ENCODE measurements around the gene DHRS3.
"Not testable (repeated sequence)": the region's sequence is repeated elsewhere in the genome, so short reads cannot be mapped to it uniquely, and the experiment has no call there.

DHRS3 gene

GRCh38 chr1:12536023-12536639, 81.9 kb downstream of the DHRS3 start:
- no peaks in the 10 kb centered on the region for H3K36me3 ChIP-seq (ENCODE audit: control insufficient read depth, insufficient read depth, low read length)
- H3K4me1 ChIP-seq (ENCODE audit: control insufficient read depth, insufficient read depth, low read length): no peaks in the 10 kb centered on the region
- H3K9me3 ChIP-seq (ENCODE audit: control insufficient read depth, insufficient read depth, low read length): no peaks in the 10 kb centered on the region
- H3K4me3 ChIP-seq (ENCODE audit: low read depth, low read length): no peak overlapping the region
- no peaks in the 10 kb centered on the region for H3K27me3 ChIP-seq (ENCODE audit: control insufficient read depth, insufficient read depth, low read length)
- H3K9ac ChIP-seq (ENCODE audit: low read depth, low read length): no peak overlapping the region

DNA sequence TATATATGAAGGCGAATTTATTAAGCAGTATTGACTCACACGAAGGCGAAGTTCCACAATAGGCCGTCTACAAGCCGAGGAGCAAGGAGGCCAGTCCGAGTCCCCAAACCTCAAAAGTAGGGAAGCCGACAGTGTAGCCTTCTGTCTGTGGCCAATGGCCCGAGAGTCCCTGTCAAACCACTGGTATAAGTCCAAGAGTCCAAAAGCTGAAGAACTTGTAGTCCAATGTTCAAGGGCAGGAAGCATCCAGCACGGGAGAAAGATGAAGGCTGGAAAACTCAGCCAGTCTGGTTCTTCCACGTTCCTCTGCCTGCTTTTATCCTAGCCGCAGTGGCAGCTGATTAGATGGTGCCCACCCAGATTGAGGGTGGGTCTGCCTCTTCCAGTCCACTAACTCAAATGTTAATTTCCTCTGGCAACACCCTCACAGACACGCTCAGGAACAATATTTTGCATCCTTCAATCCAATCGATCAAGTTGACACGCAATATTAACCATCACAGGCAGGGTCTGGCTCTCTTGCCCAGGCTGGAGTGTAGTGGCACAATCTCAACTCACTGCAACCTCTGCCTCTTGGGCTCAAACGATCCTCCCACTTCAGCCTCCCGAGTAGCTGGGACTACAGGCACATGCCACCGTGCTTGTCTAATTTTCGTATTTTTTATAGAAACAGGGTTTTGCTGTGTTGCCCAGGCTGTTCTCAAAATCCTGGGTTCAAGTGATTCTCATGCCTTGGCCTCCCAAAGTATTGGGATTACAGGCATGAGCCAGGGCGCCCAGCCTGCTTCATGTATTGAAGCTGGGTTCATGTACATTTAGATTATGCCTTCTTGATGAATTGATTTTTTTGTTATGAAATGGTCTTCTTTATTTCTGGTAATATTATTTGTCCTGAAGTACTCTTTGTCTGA, 85.3 kb downstream of the DHRS3 start:
- Histone ChIP-seq H3K4me1 (ENCODE audit: control insufficient read depth, insufficient read depth, low read length) (no peaks in the 10 kb centered on the region), H3K4me3 (ENCODE audit: low read depth, low read length) (no peak overlapping the region), H3K9ac (ENCODE audit: low read depth, low read length) (no peak overlapping the region)

GRCh38 chr1:12531179-12531499, 86.9 kb downstream of the DHRS3 start:
- Histone ChIP-seq H3K9me3 (ENCODE audit: control insufficient read depth, insufficient read depth, low read length) (no peaks in the 10 kb centered on the region), H3K27me3 (ENCODE audit: control insufficient read depth, insufficient read depth, low read length) (no peaks in the 10 kb centered on the region), H3K9ac (ENCODE audit: low read depth, low read length) (no peak overlapping the region), H3K4me1 (ENCODE audit: control insufficient read depth, insufficient read depth, low read length) (no peaks in the 10 kb centered on the region), H3K36me3 (ENCODE audit: control insufficient read depth, insufficient read depth, low read length) (no peaks in the 10 kb centered on the region), H3K4me3 (ENCODE audit: low read depth, low read length) (no peak overlapping the region)

More for the DNA sequence above, 85.3 kb downstream of the DHRS3 start:
- Histone ChIP-seq H3K36me3 (ENCODE audit: control insufficient read depth, insufficient read depth, low read length) (no peaks in the 10 kb centered on the region), H3K27me3 (ENCODE audit: control insufficient read depth, insufficient read depth, low read length) (no peaks in the 10 kb centered on the region), H3K9me3 (ENCODE audit: control insufficient read depth, insufficient read depth, low read length) (no peaks in the 10 kb centered on the region)

DNA sequence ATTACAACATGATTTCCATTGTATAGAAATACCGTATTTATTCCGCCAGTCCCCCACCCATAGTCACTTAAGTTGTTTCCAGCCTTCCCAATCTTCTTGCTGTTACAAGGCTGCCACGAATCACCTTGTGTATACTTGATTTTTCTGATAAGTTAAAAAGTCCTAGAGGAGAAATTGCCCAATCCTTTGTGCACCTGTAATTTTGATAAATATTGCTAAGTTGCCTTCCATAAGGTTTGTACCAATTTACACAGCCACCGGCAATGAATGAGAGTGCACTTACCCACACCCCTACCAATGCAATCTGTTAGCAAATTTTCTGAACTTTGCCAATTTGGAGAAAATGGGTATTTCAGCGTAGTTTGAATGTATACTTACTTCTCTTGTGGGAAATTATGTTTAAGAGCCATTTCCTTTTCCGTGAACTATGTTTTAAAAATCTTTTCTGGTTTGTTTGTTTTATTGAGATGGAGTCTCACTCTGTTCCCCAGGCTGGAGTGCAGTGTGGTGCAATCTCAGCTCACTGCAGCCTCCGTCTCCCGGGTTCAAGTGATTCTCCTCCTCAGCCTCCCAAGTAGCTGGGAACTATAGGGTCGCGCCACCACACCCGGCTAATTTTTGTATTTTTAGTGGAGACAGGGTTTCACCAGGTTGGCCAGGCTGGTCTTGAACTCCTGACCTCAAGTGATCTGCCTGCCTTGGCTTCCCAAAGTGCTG, 87.4 kb downstream of the DHRS3 start:
- Histone ChIP-seq H3K9me3 (ENCODE audit: control insufficient read depth, insufficient read depth, low read length) (no peaks in the 10 kb centered on the region), H3K4me3 (ENCODE audit: low read depth, low read length) (no peak overlapping the region), H3K27me3 (ENCODE audit: control insufficient read depth, insufficient read depth, low read length) (no peaks in the 10 kb centered on the region), H3K4me1 (ENCODE audit: control insufficient read depth, insufficient read depth, low read length) (no peaks in the 10 kb centered on the region), H3K36me3 (ENCODE audit: control insufficient read depth, insufficient read depth, low read length) (no peaks in the 10 kb centered on the region), H3K9ac (ENCODE audit: low read depth, low read length) (no peak overlapping the region)

GRCh38 chr1:12529640-12530174, 88.3 kb downstream of the DHRS3 start:
- Histone ChIP-seq H3K27me3 (ENCODE audit: control insufficient read depth, insufficient read depth, low read length) (no peaks in the 10 kb centered on the region), H3K4me1 (ENCODE audit: control insufficient read depth, insufficient read depth, low read length) (no peaks in the 10 kb centered on the region)

DNA sequence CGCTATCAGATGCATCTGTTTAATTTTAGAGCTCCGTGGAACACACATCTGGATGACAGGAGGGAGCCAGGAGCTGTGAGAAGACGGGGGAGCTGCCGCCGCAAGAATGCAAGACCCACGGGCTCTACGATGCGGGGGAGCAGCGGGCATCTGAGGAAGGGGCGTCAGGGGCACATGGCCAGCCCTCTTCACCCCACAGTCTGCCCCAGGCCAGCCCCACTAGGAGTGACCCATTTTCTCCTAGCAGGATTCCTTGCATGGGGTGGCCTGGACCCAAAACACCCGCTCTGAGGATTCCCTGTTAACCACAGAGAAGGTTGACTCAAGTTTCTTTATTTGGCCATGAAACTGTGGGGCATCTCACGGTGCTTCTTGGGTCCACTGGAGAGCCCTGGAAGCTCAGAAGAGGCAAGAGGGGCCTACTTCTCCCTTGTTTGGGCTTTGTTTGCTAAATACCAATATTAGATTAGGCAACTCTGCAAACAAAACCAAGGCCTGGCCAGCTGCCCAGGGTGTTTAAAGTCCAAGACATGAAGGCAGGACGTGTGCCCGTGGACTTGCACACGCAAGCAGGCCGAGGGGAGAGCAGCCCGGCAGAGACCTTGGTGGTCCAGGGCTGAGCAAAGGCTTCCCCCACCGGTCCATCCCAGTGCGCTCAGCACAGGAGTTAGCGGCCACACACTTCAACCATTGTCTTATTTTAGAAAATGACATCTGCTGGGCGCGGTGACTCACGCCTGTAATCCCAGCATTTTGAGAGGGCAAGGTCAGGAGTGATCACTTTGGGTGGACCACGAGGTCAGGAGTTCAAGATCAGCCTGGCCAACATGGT, 89.8 kb downstream of the DHRS3 start:
- H3K4me3 ChIP-seq (ENCODE audit: low read depth, low read length): no peak overlapping the region
- no peaks in the 10 kb centered on the region for H3K4me1 ChIP-seq (ENCODE audit: control insufficient read depth, insufficient read depth, low read length)
- H3K27me3 ChIP-seq (ENCODE audit: control insufficient read depth, insufficient read depth, low read length): no peaks in the 10 kb centered on the region
- H3K36me3 ChIP-seq (ENCODE audit: control insufficient read depth, insufficient read depth, low read length): no peaks in the 10 kb centered on the region
- no peaks in the 10 kb centered on the region for H3K9me3 ChIP-seq (ENCODE audit: control insufficient read depth, insufficient read depth, low read length)
- no peak overlapping the region for H3K9ac ChIP-seq (ENCODE audit: low read depth, low read length)

More at GRCh38 chr1:12529640-12530174, 88.3 kb downstream of the DHRS3 start:
- Histone ChIP-seq H3K9ac (ENCODE audit: low read depth, low read length) (no peak overlapping the region), H3K9me3 (ENCODE audit: control insufficient read depth, insufficient read depth, low read length) (no peaks in the 10 kb centered on the region), H3K36me3 (ENCODE audit: control insufficient read depth, insufficient read depth, low read length) (no peaks in the 10 kb centered on the region), H3K4me3 (ENCODE audit: low read depth, low read length) (no peak overlapping the region)

- no peaks in the 10 kb centered on the region for H3K9me3 ChIP-seq (ENCODE audit: control insufficient read depth, insufficient read depth, low read length)
- H3K4me1 ChIP-seq (ENCODE audit: control insufficient read depth, insufficient read depth, low read length): no peaks in the 10 kb centered on the region
- no peaks in the 10 kb centered on the region for H3K27me3 ChIP-seq (ENCODE audit: control insufficient read depth, insufficient read depth, low read length)
- no peaks in the 10 kb centered on the region for H3K36me3 ChIP-seq (ENCODE audit: control insufficient read depth, insufficient read depth, low read length)
- H3K4me3 ChIP-seq (ENCODE audit: low read depth, low read length): no peak overlapping the region
- no peak overlapping the region for H3K9ac ChIP-seq (ENCODE audit: low read depth, low read length)
These were observed 90.4 kb downstream of the DHRS3 start for GRCh38 chr1:12527564-12527963.

GRCh38 chr1:12525311-12526181, 92.5 kb downstream of the DHRS3 start:
- no peak overlapping the region for H3K9ac ChIP-seq (ENCODE audit: low read depth, low read length)
- H3K36me3 ChIP-seq (ENCODE audit: control insufficient read depth, insufficient read depth, low read length): no peaks in the 10 kb centered on the region
- no peaks in the 10 kb centered on the region for H3K9me3 ChIP-seq (ENCODE audit: control insufficient read depth, insufficient read depth, low read length)
- no peak overlapping the region for H3K4me3 ChIP-seq (ENCODE audit: low read depth, low read length)
- no peaks in the 10 kb centered on the region for H3K4me1 ChIP-seq (ENCODE audit: control insufficient read depth, insufficient read depth, low read length)
- no peaks in the 10 kb centered on the region for H3K27me3 ChIP-seq (ENCODE audit: control insufficient read depth, insufficient read depth, low read length)

- Histone ChIP-seq H3K36me3 (ENCODE audit: control insufficient read depth, insufficient read depth, low read length) (no peaks in the 10 kb centered on the region), H3K9me3 (ENCODE audit: control insufficient read depth, insufficient read depth, low read length) (no peaks in the 10 kb centered on the region)
These were observed 93.7 kb downstream of the DHRS3 start for GRCh38 chr1:12524266-12524665.

GRCh38 chr1:12522780-12523179, 95.2 kb downstream of the DHRS3 start:
- not testable (repeated sequence) for H3K4me1 ChIP-seq (ENCODE audit: control insufficient read depth, insufficient read depth, low read length); H3K36me3 ChIP-seq (ENCODE audit: control insufficient read depth, insufficient read depth, low read length); H3K4me3 ChIP-seq (ENCODE audit: low read depth, low read length); H3K9me3 ChIP-seq (ENCODE audit: control insufficient read depth, insufficient read depth, low read length); H3K27me3 ChIP-seq (ENCODE audit: control insufficient read depth, insufficient read depth, low read length); H3K9ac ChIP-seq (ENCODE audit: low read depth, low read length)

More at GRCh38 chr1:12524266-12524665, 93.7 kb downstream of the DHRS3 start:
- H3K4me1 ChIP-seq (ENCODE audit: control insufficient read depth, insufficient read depth, low read length): no peaks in the 10 kb centered on the region
- no peak overlapping the region for H3K9ac ChIP-seq (ENCODE audit: low read depth, low read length)
- H3K27me3 ChIP-seq (ENCODE audit: control insufficient read depth, insufficient read depth, low read length): no peaks in the 10 kb centered on the region
- H3K4me3 ChIP-seq (ENCODE audit: low read depth, low read length): no peak overlapping the region
